Mammary epithelial cell (primary cell): Measurements from ENCODE around the gene PTPRU.

ENCODE experiments used
- CTCF ChIP-seq, 2 donors: IDR thresholded peaks in 1 of 2; conservative IDR thresholded peaks in 1 of 2; 2 replicates each; pipeline ENCODE4 v1.5.1; 2011 to 2012; ENCODE audit warnings: inconsistent platforms in 2 of 2, low read length in 2 of 2, mild to moderate bottlenecking in 2 of 2, control low read depth in 1 of 2, low read depth in 1 of 2; ENCODE audit not compliant: insufficient read depth in 1 of 2; ENCODE audit errors: extremely low read depth in 1 of 2
- EZH2 ChIP-seq: IDR thresholded peaks from 2 replicates; pipeline ENCODE4 v1.6.1; 2012; ENCODE audit warnings: low read length, inconsistent platforms, borderline replicate concordance

- TF ChIP-seq EZH2 (no peak), CTCF (conservative IDR thresholded peaks at IDR 0.05 in 1 of 2, IDR thresholded peaks at IDR 0.05 in 1 of 2; ENCODE audit: extremely low read depth in 1 of 2, insufficient read depth in 1 of 2, low read depth in 1 of 2, low read length in 2 of 2) (no peak)
Measured at GRCh38 chr1:29317063-29317915, 81.0 kb downstream of the PTPRU start.
